GM19240 (cell line): ENCODE results near the gene IKBKG.
"Not testable (repeated sequence)": the region's sequence is repeated elsewhere in the genome, so short reads cannot be mapped to it uniquely, and the experiment has no call there.

Experiments
- DNase-seq: peaks from one replicate; pipeline ENCODE4 v3.0.0; 2011; ENCODE audit warnings: low spot score; ENCODE audit not compliant: insufficient read length

The IKBKG gene

GRCh38 chrX:154602766-154603437 is 55.5 kb downstream of the IKBKG start:
- DNase-seq, result no peak

GRCh38 chrX:154603438-154604430 is 56.3 kb downstream of the IKBKG start:
- no peak for DNase-seq

- no peak for DNase-seq
Observed at GRCh38 chrX:154605566-154605965, 58.1 kb downstream of the IKBKG start.

GRCh38 chrX:154607370-154607769 is 60.0 kb downstream of the IKBKG start:
- no peak for DNase-seq

GRCh38 chrX:154607976-154608375 is 60.6 kb downstream of the IKBKG start:
- not testable (repeated sequence) for DNase-seq

- not testable (repeated sequence) for DNase-seq
Observed at GRCh38 chrX:154608823-154609222, 61.4 kb downstream of the IKBKG start.

- not testable (repeated sequence) for DNase-seq
Observed at GRCh38 chrX:154611146-154611545, 63.7 kb downstream of the IKBKG start.

GRCh38 chrX:154613586-154613985 is 66.2 kb downstream of the IKBKG start:
- DNase-seq, result not testable (repeated sequence)
